ENCODE results near the gene RAX2.
"Not testable (repeated sequence)": the region's sequence is repeated elsewhere in the genome, so short reads cannot be mapped to it uniquely, and the experiment has no call there.

RAX2 gene

DNA sequence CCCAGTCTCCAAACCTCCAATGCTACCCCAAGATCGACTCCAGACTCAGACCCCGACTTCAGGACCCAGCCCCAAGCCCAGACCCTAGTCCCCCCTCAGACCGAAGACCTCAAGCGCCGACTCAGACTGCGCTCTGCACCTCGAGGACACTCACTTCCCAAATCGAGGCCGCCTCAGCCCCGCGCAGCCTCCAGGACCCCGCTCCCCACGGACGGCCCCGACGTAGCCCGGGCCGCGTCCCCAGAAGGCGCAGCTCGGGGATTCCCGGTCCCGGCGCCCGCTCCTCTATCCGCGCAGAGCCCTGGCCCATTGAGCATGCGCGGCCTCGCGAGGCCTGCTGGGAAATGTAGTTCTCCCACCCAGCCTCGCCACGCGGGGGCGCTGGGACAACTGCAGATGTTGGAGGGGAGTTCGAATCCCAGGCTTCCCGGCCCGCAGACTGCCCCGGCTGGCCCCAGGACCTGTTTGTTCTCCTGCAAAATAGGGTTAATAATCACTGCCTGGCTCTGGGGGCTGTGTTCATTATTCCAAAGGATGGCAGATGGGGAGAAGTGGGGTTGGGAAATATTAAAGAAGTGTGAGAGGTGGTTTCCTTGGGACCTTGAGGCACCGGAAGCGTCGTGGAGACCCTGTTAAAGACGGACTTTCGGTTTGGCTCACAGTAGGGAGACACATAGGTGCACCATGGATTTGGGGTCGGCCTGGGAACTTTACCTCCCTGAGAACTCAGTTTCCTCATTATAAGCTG, 10.5 kb downstream of the RAX2 start, which contains the start of gene APBA3:
TSS of gene APBA3 (minus strand) at position 311 of the 748 bp plus-strand sequence. CDS start 1,428 bp downstream, outside the sequence.
- DNase-seq (ENCODE audit: low read depth) = peak; percentile 83
- TF ChIP-seq, protein P1, sequence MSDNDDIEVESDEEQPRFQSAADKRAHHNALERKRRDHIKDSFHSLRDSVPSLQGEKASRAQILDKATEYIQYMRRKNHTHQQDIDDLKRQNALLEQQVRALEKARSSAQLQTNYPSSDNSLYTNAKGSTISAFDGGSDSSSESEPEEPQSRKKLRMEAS (IDR thresholded peaks at IDR 0.05; ENCODE audit: low read depth, low read length) = peak; percentile 63
- TF ChIP-seq, protein P2, sequence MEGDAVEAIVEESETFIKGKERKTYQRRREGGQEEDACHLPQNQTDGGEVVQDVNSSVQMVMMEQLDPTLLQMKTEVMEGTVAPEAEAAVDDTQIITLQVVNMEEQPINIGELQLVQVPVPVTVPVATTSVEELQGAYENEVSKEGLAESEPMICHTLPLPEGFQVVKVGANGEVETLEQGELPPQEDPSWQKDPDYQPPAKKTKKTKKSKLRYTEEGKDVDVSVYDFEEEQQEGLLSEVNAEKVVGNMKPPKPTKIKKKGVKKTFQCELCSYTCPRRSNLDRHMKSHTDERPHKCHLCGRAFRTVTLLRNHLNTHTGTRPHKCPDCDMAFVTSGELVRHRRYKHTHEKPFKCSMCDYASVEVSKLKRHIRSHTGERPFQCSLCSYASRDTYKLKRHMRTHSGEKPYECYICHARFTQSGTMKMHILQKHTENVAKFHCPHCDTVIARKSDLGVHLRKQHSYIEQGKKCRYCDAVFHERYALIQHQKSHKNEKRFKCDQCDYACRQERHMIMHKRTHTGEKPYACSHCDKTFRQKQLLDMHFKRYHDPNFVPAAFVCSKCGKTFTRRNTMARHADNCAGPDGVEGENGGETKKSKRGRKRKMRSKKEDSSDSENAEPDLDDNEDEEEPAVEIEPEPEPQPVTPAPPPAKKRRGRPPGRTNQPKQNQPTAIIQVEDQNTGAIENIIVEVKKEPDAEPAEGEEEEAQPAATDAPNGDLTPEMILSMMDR (IDR thresholded peaks at IDR 0.05; ENCODE audit: low read depth, low read length) = peak; percentile 55
- peak; percentile 25 for TF ChIP-seq POLR2A (IDR thresholded peaks at IDR 0.05; ENCODE audit: extremely low read depth, insufficient read length)
- TF ChIP-seq MYC (IDR thresholded peaks at IDR 0.05; ENCODE audit: low read depth, low read length) = peak; percentile 74
- H3K4me3 ChIP-seq (ENCODE audit: low read depth, low read length) = peak within 1 kb of the TSS; percentile 86

- no peak for DNase-seq (ENCODE audit: low read depth)
- H3K4me3 ChIP-seq (ENCODE audit: low read depth, low read length) = peak overlapping the region; percentile 86
- TF ChIP-seq POLR2A (IDR thresholded peaks at IDR 0.05; ENCODE audit: extremely low read depth, insufficient read length) = no peak
- TF ChIP-seq, protein P2 (IDR thresholded peaks at IDR 0.05; ENCODE audit: low read depth, low read length) = no peak
- no peak for TF ChIP-seq MYC (IDR thresholded peaks at IDR 0.05; ENCODE audit: low read depth, low read length)
- TF ChIP-seq, protein P1 (IDR thresholded peaks at IDR 0.05; ENCODE audit: low read depth, low read length) = no peak
These were observed 11.1 kb downstream of the RAX2 start for GRCh38 chr19:3760871-3761361.

DNA sequence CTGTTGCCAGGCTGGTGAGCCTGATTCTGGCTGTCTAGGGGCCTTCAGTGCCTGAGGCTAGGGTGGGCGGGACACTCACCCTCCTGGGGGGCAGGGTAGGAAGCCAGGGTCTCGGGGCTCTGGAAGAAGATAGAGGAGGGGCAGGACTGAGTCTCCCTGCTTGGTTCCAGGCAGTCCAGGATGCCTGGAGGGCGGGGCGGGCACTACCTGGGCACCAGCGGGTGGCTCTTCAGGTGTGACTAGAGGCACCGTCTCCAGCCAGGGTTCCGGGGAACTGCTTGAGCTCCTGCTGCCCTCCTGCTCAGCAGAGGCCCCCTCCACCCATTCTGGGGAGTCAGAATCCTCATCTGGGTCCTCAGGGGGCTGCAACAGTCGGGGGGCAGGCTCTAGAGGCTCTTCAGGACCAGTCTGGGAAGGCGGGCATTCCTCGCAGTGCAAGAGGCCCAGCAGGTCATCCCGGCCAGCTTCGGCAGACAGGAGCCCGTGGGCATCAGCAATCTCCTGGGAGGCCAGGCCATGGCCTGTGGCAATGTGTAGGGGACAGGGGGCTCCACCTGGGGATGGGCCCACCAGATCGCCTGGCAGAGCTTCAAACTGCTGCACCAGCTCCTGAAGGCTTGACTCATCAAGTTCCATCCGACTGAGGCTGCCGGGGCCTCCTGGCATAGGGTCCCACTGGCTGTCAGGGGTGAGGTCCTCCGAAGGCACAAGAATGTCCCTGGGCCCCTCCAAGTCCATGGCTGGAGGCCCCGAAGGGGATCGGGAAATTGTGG, 12.4 kb downstream of the RAX2 start:
- TF ChIP-seq, protein P1 (IDR thresholded peaks at IDR 0.05; ENCODE audit: low read depth, low read length) = no peak
- no peak for DNase-seq (ENCODE audit: low read depth)
- no peak overlapping the region for H3K4me3 ChIP-seq (ENCODE audit: low read depth, low read length)

GRCh38 chr19:3758297-3758696, 13.7 kb downstream of the RAX2 start:
- DNase-seq (ENCODE audit: low read depth); H3K4me3 ChIP-seq (ENCODE audit: low read depth, low read length): not testable (repeated sequence)

DNA sequence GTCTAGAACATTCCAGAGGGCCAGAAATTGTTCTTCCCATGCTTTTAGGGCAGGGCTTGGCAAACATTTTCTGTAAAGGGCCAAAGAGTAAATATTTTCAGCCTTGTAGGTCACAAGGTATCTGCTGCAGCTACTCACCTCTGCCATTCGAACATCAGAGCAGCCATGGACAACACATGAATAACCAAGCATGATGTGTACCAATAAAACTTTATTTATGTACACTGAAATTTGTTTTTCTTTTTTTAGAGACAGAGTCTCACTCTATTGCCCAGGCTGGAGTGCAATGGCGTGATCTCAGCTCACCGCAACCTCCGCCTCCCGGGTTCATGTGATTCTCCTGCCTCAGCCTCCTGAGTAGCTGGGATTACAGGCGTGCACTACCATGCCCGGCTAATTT, 14.3 kb downstream of the RAX2 start:
- not testable (repeated sequence) for DNase-seq (ENCODE audit: low read depth); H3K4me3 ChIP-seq (ENCODE audit: low read depth, low read length)

GRCh38 chr19:3753631-3754410, 18.2 kb downstream of the RAX2 start:
- TF ChIP-seq, protein P2 (IDR thresholded peaks at IDR 0.05; ENCODE audit: low read depth, low read length) = no peak
- no peak for TF ChIP-seq MYC (IDR thresholded peaks at IDR 0.05; ENCODE audit: low read depth, low read length)
- TF ChIP-seq POLR2A (IDR thresholded peaks at IDR 0.05; ENCODE audit: extremely low read depth, insufficient read length) = no peak
- TF ChIP-seq, protein P1 (IDR thresholded peaks at IDR 0.05; ENCODE audit: low read depth, low read length) = no peak
- DNase-seq (ENCODE audit: low read depth) = no peak

GRCh38 chr19:3752492-3752891, 19.5 kb downstream of the RAX2 start:
- H3K4me3 ChIP-seq (ENCODE audit: low read depth, low read length) = no peak overlapping the region
- TF ChIP-seq, protein P1 (IDR thresholded peaks at IDR 0.05; ENCODE audit: low read depth, low read length) = no peak
- TF ChIP-seq POLR2A (IDR thresholded peaks at IDR 0.05; ENCODE audit: extremely low read depth, insufficient read length) (no peak), MYC (IDR thresholded peaks at IDR 0.05; ENCODE audit: low read depth, low read length) (no peak)
- TF ChIP-seq, protein P2 (IDR thresholded peaks at IDR 0.05; ENCODE audit: low read depth, low read length) = no peak
- DNase-seq (ENCODE audit: low read depth) = no peak

More at GRCh38 chr19:3753631-3754410, 18.2 kb downstream of the RAX2 start:
- no peak overlapping the region for H3K4me3 ChIP-seq (ENCODE audit: low read depth, low read length)

All from NB4 (cell line).